KMS-11 (cell line): ENCODE results near the gene RIN1.

ENCODE experiments used
- H2AFZ ChIP-seq: fragments of 200-600 bp; sonication (generic); 2 replicates; pipeline ENCODE4 v1.6.1; 2016; ENCODE audit warnings: antibody characterized with exemption, mixed run types, low read depth
- H3K27ac ChIP-seq: fragments of 200-600 bp; sonication (generic); 2 replicates; pipeline ENCODE4 v1.6.1; 2016; ENCODE audit warnings: mild to moderate bottlenecking, mixed run types
- H3K27me3 ChIP-seq: fragments of 200-600 bp; sonication (generic); 2 replicates; pipeline ENCODE4 v1.6.1; 2017; ENCODE audit warnings: mild to moderate bottlenecking, low read depth, mixed run types, moderate library complexity; ENCODE audit not compliant: insufficient read depth
- H3K36me3 ChIP-seq: fragments of 200-600 bp; sonication (generic); 2 replicates; pipeline ENCODE4 v1.6.1; 2017; ENCODE audit warnings: mild to moderate bottlenecking, mixed run types; ENCODE audit not compliant: insufficient read depth
- H3K4me1 ChIP-seq: fragments of 200-600 bp; sonication (generic); 2 replicates; pipeline ENCODE4 v1.6.1; 2016; ENCODE audit warnings: mild to moderate bottlenecking, low read depth, mixed run types; ENCODE audit not compliant: poor library complexity, severe bottlenecking
- H3K4me2 ChIP-seq: fragments of 200-600 bp; sonication (generic); 2 replicates; pipeline ENCODE4 v1.7.0; 2016; ENCODE audit warnings: mild to moderate bottlenecking, mixed run types
- H3K4me3 ChIP-seq: fragments of 200-600 bp; sonication (generic); IDR thresholded peaks from 2 replicates; pipeline ENCODE4 v1.6.1; 2017; ENCODE audit warnings: low read depth, low read length, mixed read lengths; ENCODE audit not compliant: insufficient read depth
- H3K79me2 ChIP-seq: fragments of 200-600 bp; sonication (generic); 2 replicates; pipeline ENCODE4 v1.6.1; 2016; ENCODE audit warnings: low read depth, mixed run types; ENCODE audit not compliant: insufficient read depth
- H3K9ac ChIP-seq: fragments of 200-600 bp; sonication (generic); 2 replicates; pipeline ENCODE4 v1.6.1; 2016; ENCODE audit warnings: mild to moderate bottlenecking, mixed run types
- H4K20me1 ChIP-seq: fragments of 200-600 bp; sonication (generic); 2 replicates; pipeline ENCODE4 v1.6.1; 2016; ENCODE audit warnings: mild to moderate bottlenecking, mixed run types; ENCODE audit not compliant: insufficient read depth
- TF ChIP-seq, protein P1 (sequence below): fragments of 200-600 bp; sonication (generic); conservative IDR thresholded peaks from 2 replicates; pipeline ENCODE4 v1.6.1; 2017; ENCODE audit warnings: low read depth, mild to moderate bottlenecking, antibody characterized with exemption, low read length, moderate library complexity, mixed read lengths

RIN1 gene

DNA sequence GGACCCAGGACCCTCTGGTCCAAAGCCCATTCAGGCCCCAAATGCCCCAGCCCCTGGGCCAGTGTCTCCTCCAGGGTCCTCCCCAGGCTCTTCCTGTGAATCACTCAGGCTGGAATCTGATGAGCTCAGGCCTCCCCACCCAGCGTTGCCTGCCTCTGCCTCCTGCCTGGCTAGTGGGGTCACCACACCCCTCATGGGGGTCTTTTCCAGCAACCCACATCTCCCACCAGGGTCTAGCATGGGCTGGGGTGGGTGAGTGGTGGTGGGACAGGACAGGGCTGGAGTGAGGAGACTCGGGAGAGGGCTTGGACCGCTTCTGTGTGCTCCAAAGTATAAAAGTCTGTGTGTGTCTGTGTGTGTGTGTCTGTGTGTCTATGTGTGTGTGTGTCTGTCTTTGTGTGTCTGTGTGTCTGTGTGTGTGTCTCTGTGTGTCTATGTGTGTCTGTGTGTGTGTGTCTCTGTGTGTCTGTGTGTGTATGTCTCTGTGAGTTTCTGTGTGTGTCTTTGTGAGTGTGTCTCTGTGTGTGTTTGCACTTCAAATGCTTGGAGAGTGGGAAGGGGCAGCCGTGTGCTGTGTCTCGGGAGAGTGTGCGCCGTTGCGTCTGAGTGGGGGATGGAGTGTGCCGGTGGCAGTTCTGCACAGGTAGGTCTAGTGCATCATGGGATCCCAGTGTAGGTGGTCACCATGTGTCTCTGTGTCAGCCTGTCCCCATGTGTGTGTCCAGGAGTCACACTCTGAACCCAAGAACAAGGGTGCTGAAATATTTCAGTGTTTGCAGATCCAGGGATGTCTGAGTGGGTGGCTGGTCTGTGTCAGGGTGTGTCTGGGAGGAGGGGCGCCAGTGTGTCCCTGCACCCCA is 8.8 kb downstream of the RIN1 start:
- Histone ChIP-seq H3K4me1 (peaks cover 10% of the 10 kb centered on the region), H3K9ac (no peak overlapping the region; the same call in 1 of the 2 replicates), H3K79me2 (no peaks in the 10 kb centered on the region), H4K20me1 (no peaks in the 10 kb centered on the region), H3K36me3 (no peaks in the 10 kb centered on the region), H3K27me3 (peaks cover 12% of the 10 kb centered on the region; the same call in 1 of the 2 replicates), H3K4me2 (no peak overlapping the region; the same call in 1 of the 2 replicates), H2AFZ (peak overlapping the region; percentile 69), H3K27ac (no peak overlapping the region), H3K4me3 (no peak overlapping the region)
- TF ChIP-seq, protein P1, sequence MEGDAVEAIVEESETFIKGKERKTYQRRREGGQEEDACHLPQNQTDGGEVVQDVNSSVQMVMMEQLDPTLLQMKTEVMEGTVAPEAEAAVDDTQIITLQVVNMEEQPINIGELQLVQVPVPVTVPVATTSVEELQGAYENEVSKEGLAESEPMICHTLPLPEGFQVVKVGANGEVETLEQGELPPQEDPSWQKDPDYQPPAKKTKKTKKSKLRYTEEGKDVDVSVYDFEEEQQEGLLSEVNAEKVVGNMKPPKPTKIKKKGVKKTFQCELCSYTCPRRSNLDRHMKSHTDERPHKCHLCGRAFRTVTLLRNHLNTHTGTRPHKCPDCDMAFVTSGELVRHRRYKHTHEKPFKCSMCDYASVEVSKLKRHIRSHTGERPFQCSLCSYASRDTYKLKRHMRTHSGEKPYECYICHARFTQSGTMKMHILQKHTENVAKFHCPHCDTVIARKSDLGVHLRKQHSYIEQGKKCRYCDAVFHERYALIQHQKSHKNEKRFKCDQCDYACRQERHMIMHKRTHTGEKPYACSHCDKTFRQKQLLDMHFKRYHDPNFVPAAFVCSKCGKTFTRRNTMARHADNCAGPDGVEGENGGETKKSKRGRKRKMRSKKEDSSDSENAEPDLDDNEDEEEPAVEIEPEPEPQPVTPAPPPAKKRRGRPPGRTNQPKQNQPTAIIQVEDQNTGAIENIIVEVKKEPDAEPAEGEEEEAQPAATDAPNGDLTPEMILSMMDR: no peak

DNA sequence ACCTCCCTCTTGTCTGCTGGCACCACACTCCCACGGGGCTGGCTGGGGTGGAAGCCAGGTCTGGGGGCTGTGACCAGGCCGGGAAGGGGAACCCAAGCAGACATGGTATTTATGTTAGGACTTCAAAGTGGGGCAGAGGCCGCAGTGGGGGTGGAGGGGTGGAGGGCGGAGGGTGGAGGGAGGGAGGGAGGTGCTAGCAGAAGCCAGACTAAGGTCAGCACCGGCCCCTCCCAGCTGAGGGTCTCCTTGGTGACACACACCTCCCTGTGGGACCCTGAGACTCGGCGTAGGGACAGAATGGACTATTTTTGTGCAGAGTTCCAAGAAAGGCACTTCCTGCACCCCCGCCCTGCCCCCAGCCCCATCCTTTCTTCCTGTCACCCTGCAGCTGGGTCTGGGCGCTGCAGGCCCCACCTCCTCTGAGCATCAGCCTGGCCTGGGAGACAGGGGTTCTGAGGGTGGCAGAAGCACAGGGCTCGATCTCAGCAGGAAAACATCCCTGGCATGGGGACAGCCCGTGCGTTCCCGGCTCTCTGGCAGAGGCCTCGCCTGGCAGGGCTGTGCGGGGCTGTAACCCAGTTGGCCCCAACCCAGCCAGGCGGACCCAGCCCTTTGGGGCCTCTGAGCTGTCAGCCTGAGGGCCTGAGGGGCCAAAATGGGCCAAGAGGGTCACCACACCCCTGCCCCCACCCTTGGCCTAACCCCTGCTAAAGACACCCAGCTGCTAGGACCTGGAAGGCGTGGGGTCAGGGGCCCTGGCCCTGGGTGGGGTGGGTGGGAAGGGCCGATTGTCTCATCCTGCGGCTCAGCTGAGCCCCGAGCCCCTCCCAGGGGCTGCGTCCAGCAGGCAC is 9.7 kb downstream of the RIN1 start:
- Histone ChIP-seq H3K4me2 (no peak overlapping the region), H3K27me3 (peaks cover 4% of the 10 kb centered on the region; the same call in 1 of the 2 replicates), H3K4me3 (no peak overlapping the region), H3K27ac (no peak overlapping the region), H2AFZ (no peak overlapping the region), H3K9ac (no peak overlapping the region), H3K36me3 (no peaks in the 10 kb centered on the region), H3K79me2 (no peaks in the 10 kb centered on the region), H4K20me1 (no peaks in the 10 kb centered on the region), H3K4me1 (peaks cover 10% of the 10 kb centered on the region)
- TF ChIP-seq, protein P1: no peak

DNA sequence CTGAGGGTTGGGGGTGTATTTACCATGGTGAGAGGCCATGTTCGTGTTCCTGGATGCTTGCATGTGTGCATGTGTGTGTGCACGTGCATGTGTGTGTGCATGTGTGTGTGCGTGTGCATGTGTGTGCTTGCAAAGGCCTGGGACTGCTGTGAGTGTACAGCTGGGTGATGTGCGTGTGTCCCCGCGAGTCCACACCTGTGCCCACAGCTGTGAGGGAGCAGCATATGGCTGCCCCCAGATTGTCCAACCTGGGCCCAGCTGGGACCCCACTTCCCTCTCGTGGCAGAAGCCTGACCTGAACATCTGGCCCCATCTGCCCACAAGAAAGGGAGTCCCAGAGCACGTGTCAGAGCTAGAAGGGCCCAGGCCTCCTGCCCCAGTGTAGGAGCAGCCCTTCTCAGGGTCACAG is 11.0 kb downstream of the RIN1 start:
- TF ChIP-seq, protein P1: no peak
- Histone ChIP-seq H3K27me3 (no peaks in the 10 kb centered on the region; the same call in 1 of the 2 replicates), H3K27ac (no peak overlapping the region), H3K4me1 (peaks cover 10% of the 10 kb centered on the region), H3K9ac (no peak overlapping the region), H4K20me1 (no peaks in the 10 kb centered on the region), H3K4me2 (no peak overlapping the region), H3K4me3 (no peak overlapping the region), H3K36me3 (no peaks in the 10 kb centered on the region), H2AFZ (no peak overlapping the region), H3K79me2 (no peaks in the 10 kb centered on the region)

DNA sequence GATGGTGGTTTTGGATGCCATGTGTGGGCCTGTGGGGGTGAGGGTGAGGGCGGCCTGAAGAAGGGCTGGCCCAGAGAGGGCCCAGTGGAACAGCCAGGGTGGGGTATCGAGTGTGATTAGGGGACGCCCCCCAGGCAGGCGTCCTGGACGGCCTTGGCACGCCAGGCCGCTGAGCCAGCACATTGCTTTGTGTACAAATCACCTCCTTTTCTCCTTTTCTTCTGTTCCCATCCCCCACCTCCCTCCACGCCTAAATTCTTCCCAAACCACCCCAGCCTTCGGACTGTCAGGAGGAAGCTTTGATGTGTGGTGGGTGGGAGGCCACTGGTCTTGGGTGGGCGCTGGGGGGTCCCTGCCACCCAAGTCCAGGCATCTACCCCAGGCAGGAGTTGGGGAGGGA is 11.6 kb downstream of the RIN1 start:
- no peak overlapping the region for H3K9ac ChIP-seq
- no peaks in the 10 kb centered on the region for H3K36me3 ChIP-seq
- H3K4me2 ChIP-seq: no peak overlapping the region
- TF ChIP-seq, protein P1: no peak
- H4K20me1 ChIP-seq: no peaks in the 10 kb centered on the region
- H2AFZ ChIP-seq: no peak overlapping the region
- H3K4me3 ChIP-seq: no peak overlapping the region
- H3K27me3 ChIP-seq: no peaks in the 10 kb centered on the region; the same call in 1 of the 2 replicates
- no peaks in the 10 kb centered on the region for H3K79me2 ChIP-seq
- H3K27ac ChIP-seq: no peak overlapping the region
- H3K4me1 ChIP-seq: peaks cover 10% of the 10 kb centered on the region
